Adrenal gland (tissue), 19 donors: ENCODE results near the gene NACAD. TPM values are rescaled to one million over a fixed set of nuclear protein-coding genes. Genes with fewer than 3 reads are reported as not detected.

Experiments
- DNase-seq, 7 donors: peaks; one replicate each; pipeline ENCODE4 v3.0.0-alpha.2; 2019 to 2020
- H3K27ac ChIP-seq, 5 donors: fragments of 200-600 bp; sonication (generic) in 4 of 5; 1 replicate in 3 of 5; 2 replicates in 2 of 5; pipeline versions ENCODE4 v1.5.1 to v1.8.0; 2016 to 2020; ENCODE audit warnings: mild to moderate bottlenecking in 1 of 5
- H3K27me3 ChIP-seq: fragments of 200-600 bp; 2 replicates; pipeline ENCODE4 v1.8.0; 2021
- H3K36me3 ChIP-seq, 2 donors: fragments of 200-600 bp; replicated peaks in 1 of 2; 1 replicate in 1 of 2; 2 replicates in 1 of 2; pipeline versions ENCODE4 v1.5.1 to v1.8.0; 2018 to 2022
- H3K4me1 ChIP-seq, 2 donors: fragments of 200-600 bp; replicated peaks in 1 of 2; 1 replicate in 1 of 2; 2 replicates in 1 of 2; pipeline versions ENCODE4 v1.5.1 to v1.8.0; 2018 to 2021
- H3K4me3 ChIP-seq, 4 donors: fragments of 200-600 bp; sonication (generic) in 3 of 4; one replicate each; pipeline ENCODE4 v1.5.1; 2016 to 2018
- H3K9me3 ChIP-seq, 3 donors: fragments of 200-600 bp; sonication (generic) in 1 of 3; replicated peaks in 1 of 3; 1 replicate in 2 of 3; 2 replicates in 1 of 3; pipeline versions ENCODE4 v1.5.1 to v1.8.0; 2016 to 2021
- POLR2A ChIP-seq, 2 donors: fragments of 450-650 bp; IDR thresholded peaks; one replicate each; pipeline ENCODE4 v1.6.1; 2017; ENCODE audit warnings: antibody characterized with exemption in 2 of 2, mild to moderate bottlenecking in 2 of 2, moderate library complexity in 1 of 2
- WGBS, 4 donors: extraction: QIAGEN DNeasy Blood & Tissue Kit in 2 of 4; methylation state at CpG; one replicate each; pipeline versions ENCODE4 v1.1.5 to v1.1.7; 2013 to 2017; 5-methylcytosine and 5-hydroxymethylcytosine counted together
- intact Hi-C, 2 donors: fragments of 100-400 bp; cut with DNase I; formaldehyde crosslinking; loops; one replicate each; pipeline versions ENCODE4 v1.14.1 to v1.15.0; 2022 to 2023
- long read RNA-seq, 10 donors: library from polyadenylated mRNA in 3 of 10; unstranded in 2 of 10; stranded (forward) in 1 of 10; transcript quantifications; one replicate each; pipeline ENCODE4 v2.0.0 and lab custom pipeline, GENCODE V29; 2021 to 2026
- polyA plus RNA-seq, 3 donors: library from polyadenylated mRNA; stranded (reverse); fragments of 200-250 nt in 2 of 3; fragments of 350-450 nt in 1 of 3; fragmentation: Illumina TruSeq in 1 of 3; extraction: RNeasy Lipid Tissue Mini Kit (QIAGEN cat#74804) in 1 of 3; gene quantifications; one replicate each; pipeline ENCODE4 v1.2.3, GENCODE V29; 2013 to 2014
- total RNA-seq, 9 donors: library from RNA; depleted of rRNA in 4 of 9; stranded (reverse); fragments of >200 nt in 4 of 9; fragments of 120-200 nt in 1 of 9; fragmentation: NEBNext Ultra II Directional in 1 of 9; extraction: Animal tissue kit (Norgen Biotek cat#: 25700) in 1 of 9; gene quantifications; one replicate each; pipeline versions ENCODE4 v1.1.0 to v1.2.4, GENCODE V29; 2013 to 2023
- TF ChIP-seq, protein P1 (sequence below), 6 experiments: fragments of 450-650 bp in 4 of 6; fragments of 200-600 bp in 2 of 6; sonication (generic) in 1 of 6; IDR thresholded peaks; 1 replicate in 5 of 6; 2 replicates in 1 of 6; pipeline versions ENCODE4 v1.5.1 to v1.8.0; 2016 to 2021; ENCODE audit warnings: antibody characterized with exemption in 6 of 6, mild to moderate bottlenecking in 2 of 6, moderate library complexity in 1 of 6
- donor health status: healthy with polysubstance abuse.
- donor health status: Bipolar disorder and iron deficiency.
- donor health status: DM: yes; HTN: yes; CAD: no.
- donor health status: DM: no; HTN: no; CAD: no.
- donor health status: DM: no; HTN: no; CAD: no.
- donor health status: DM: yes; HTN: yes; CAD: no.

The NACAD gene
- total RNA-seq (1 to 10 TPM in 8 of 9 donors, under 1 TPM in 1; 0.93 to 8.4 (median 1.7) TPM), polyA plus RNA-seq (10 to 100 TPM in 1 of 3 donors, 1 to 10 TPM in 2; 2.3 to 12.1 (median 3.8) TPM)
- long read RNA-seq, donor 1: 0 reads
- long read RNA-seq, donor 2: 0 reads
- long read RNA-seq, donor 3: 0 reads
- long read RNA-seq, donor 4, partial matches to known transcripts: 1 of 1 reads
- long read RNA-seq, donor 4, other reads (novel, unspliced or antisense): 0 of 1 reads
- long read RNA-seq, donor 5, partial matches to known transcripts: 1 of 1 reads
- long read RNA-seq, donor 5, other reads (novel, unspliced or antisense): 0 of 1 reads
- long read RNA-seq, donor 6, partial matches to known transcripts: 1 of 1 reads
- long read RNA-seq, donor 6, other reads (novel, unspliced or antisense): 0 of 1 reads
- long read RNA-seq, donor 7: 0 reads
- long read RNA-seq, donor 8: 0 reads
- long read RNA-seq, donor 9: 0 reads
- long read RNA-seq, donor 10: 0 reads

- DNase-seq: peak in 3 of 7 donors; percentile 15 to 58 (median 25)
- Histone ChIP-seq H3K4me1 (peaks cover 0 to 8% of the 10 kb centered on the region in 2 donors), H3K27ac (peak within 1 kb of the TSS in 2 of 5 donors; percentile 14 to 71), H3K4me3 (peak within 1 kb of the TSS in 2 of 4 donors; percentile 12 to 69), H3K9me3 (no peaks in the 10 kb centered on the region), H3K36me3 (no peaks in the 10 kb centered on the region), H3K27me3 (no peaks in the 10 kb centered on the region)
- TF ChIP-seq POLR2A (IDR thresholded peaks at IDR 0.05): no peak
- TF ChIP-seq, protein P1, sequence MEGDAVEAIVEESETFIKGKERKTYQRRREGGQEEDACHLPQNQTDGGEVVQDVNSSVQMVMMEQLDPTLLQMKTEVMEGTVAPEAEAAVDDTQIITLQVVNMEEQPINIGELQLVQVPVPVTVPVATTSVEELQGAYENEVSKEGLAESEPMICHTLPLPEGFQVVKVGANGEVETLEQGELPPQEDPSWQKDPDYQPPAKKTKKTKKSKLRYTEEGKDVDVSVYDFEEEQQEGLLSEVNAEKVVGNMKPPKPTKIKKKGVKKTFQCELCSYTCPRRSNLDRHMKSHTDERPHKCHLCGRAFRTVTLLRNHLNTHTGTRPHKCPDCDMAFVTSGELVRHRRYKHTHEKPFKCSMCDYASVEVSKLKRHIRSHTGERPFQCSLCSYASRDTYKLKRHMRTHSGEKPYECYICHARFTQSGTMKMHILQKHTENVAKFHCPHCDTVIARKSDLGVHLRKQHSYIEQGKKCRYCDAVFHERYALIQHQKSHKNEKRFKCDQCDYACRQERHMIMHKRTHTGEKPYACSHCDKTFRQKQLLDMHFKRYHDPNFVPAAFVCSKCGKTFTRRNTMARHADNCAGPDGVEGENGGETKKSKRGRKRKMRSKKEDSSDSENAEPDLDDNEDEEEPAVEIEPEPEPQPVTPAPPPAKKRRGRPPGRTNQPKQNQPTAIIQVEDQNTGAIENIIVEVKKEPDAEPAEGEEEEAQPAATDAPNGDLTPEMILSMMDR (IDR thresholded peaks at IDR 0.05): no peak
- WGBS, 4 donors: 1 to 3% (median 1%) methylated on average over 22 to 50 of the region's 50 CpGs; no CpG with 5 or more reads in 1 of the 4 donors
- intact Hi-C loops: no loop called here
Measured at GRCh38 chr7:45088821-45089340, at the start of gene NACAD. TSS of gene NACAD (minus strand) at chr7:45088969. CDS start at chr7:45088894, 75 bp downstream.

GRCh38 chr7:45136106-45137060 lies 47.6 kb upstream of the NACAD start:
- Histone ChIP-seq H3K9me3 (no peaks in the 10 kb centered on the region), H3K27me3 (no peaks in the 10 kb centered on the region), H3K36me3 (no peaks in the 10 kb centered on the region), H3K4me1 (no peaks in the 10 kb centered on the region), H3K27ac (no peak overlapping the region), H3K4me3 (no peak overlapping the region)
- intact Hi-C loops: loop anchor here in 1 of 2 donors (2.0 to 5.0 kb wide), 2 partner anchors 164 to 279 kb away; no protein-coding TSS in a partner anchor
- 37 to 41% (median 39%) methylated on average over 9 of the region's 9 CpGs for WGBS, 4 donors
- no peak for TF ChIP-seq POLR2A (IDR thresholded peaks at IDR 0.05)
- TF ChIP-seq, protein P1 (IDR thresholded peaks at IDR 0.05): peak; percentile 76 to 93 (median 89)
- DNase-seq: peak; percentile 41 to 78 (median 62)

DNA sequence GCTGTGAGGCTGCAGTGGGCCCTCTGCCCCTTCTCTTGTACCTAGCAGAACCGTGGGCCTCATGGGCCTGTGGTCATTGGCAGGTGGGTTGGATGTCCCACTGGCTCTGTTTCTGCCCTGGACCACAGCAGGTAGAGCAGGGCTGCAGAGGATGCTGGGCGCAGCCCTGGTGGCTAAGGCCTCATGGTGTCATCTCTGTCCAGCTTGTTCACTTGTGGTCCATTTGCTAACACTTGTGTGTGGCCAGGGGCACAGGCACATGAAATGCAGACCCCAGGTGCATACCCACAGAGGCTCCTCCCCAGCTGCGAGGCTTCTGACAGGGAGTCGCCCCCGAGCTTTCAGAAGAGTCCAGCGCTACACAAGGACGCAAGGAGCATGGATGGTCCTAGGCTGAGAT lies 45.1 kb upstream of the NACAD start:
- Histone ChIP-seq H3K9me3 (no peaks in the 10 kb centered on the region), H3K36me3 (no peaks in the 10 kb centered on the region), H3K27ac (no peak overlapping the region), H3K27me3 (no peaks in the 10 kb centered on the region), H3K4me1 (no peaks in the 10 kb centered on the region), H3K4me3 (no peak overlapping the region)
- intact Hi-C loops: loop anchor here in 1 of 2 donors (5.0 kb wide), 1 partner anchor 157 kb away; the partner anchor contains the start of gene MYO1G
- DNase-seq: no peak
- no peak for TF ChIP-seq POLR2A (IDR thresholded peaks at IDR 0.05)
- TF ChIP-seq, protein P1 (IDR thresholded peaks at IDR 0.05): no peak
- WGBS, 4 donors: 90 to 96% (median 93%) methylated on average over 3 to 7 of the region's 7 CpGs
